Uterus (tissue), 4 donors: ENCODE results near the gene SIRPG. TPM values are rescaled to one million over a fixed set of nuclear protein-coding genes. Genes with fewer than 3 reads are reported as not detected.

ENCODE experiments used
- DNase-seq, 2 donors: peaks; one replicate each; pipeline ENCODE4 v3.0.0-alpha.2; 2019 to 2020
- H3K27ac ChIP-seq, 2 donors: fragments of 200-600 bp; sonication (generic); 1 replicate in 1 of 2; 2 replicates in 1 of 2; pipeline ENCODE4 v1.5.1; 2016 to 2018
- H3K27me3 ChIP-seq, 2 donors: fragments of 200-600 bp; sonication (generic); one replicate each; pipeline ENCODE4 v1.5.1; 2018 to 2019; ENCODE audit warnings: control low read depth in 1 of 2
- H3K36me3 ChIP-seq, 2 donors: fragments of 200-600 bp; sonication (generic); one replicate each; pipeline ENCODE4 v1.5.1; 2019; ENCODE audit warnings: control low read depth in 1 of 2
- H3K4me1 ChIP-seq, 2 donors: fragments of 200-600 bp; sonication (generic); one replicate each; pipeline ENCODE4 v1.5.1; 2018 to 2019; ENCODE audit warnings: control low read depth in 1 of 2
- H3K4me3 ChIP-seq, 2 donors: fragments of 200-600 bp; sonication (generic); 1 replicate in 1 of 2; 2 replicates in 1 of 2; pipeline ENCODE4 v1.5.1; 2018 to 2019; ENCODE audit warnings: mild to moderate bottlenecking in 1 of 2
- H3K9me3 ChIP-seq, 2 donors: fragments of 200-600 bp; sonication (generic); one replicate each; pipeline ENCODE4 v1.5.1; 2019; ENCODE audit warnings: control low read depth in 1 of 2
- CTCF ChIP-seq, 4 experiments: fragments of 200-600 bp in 2 of 4; fragments of 450-650 bp in 2 of 4; sonication (generic) in 2 of 4; IDR thresholded peaks; one replicate each; pipeline ENCODE4 v1.5.1; 2016 to 2019; ENCODE audit warnings: antibody characterized with exemption in 4 of 4, mild to moderate bottlenecking in 2 of 4, moderate library complexity in 1 of 4
- POLR2A ChIP-seq, 2 donors: fragments of 450-650 bp; IDR thresholded peaks; one replicate each; pipeline ENCODE4 v1.6.1; 2016; ENCODE audit warnings: antibody characterized with exemption in 2 of 2, mild to moderate bottlenecking in 1 of 2, moderate library complexity in 1 of 2
- intact Hi-C: fragments of 100-400 bp; cut with DNase I; formaldehyde crosslinking; loops from one replicate; pipeline ENCODE4 v1.15.1; 2023; ENCODE audit warnings: low total_unique reads
- total RNA-seq, 4 donors: library from RNA; depleted of rRNA in 3 of 4; stranded (reverse); fragments of >200 nt in 3 of 4; gene quantifications; one replicate each; pipeline versions ENCODE4 v1.1.0 to v1.2.4, GENCODE V29; 2014 to 2023
- donor health status: DM: yes; HTN: yes; CAD: no.

Gene SIRPG
- total RNA-seq, 4 donors from 2014 or later, result 0.28 TPM; not detected in 3

- intact Hi-C loops, result no loop called here
- H3K4me3 ChIP-seq, result no peak overlapping the region
- no peaks in the 10 kb centered on the region for H3K36me3 ChIP-seq
- H3K9me3 ChIP-seq, result no peaks in the 10 kb centered on the region
- DNase-seq, result no peak
- TF ChIP-seq POLR2A (IDR thresholded peaks at IDR 0.05) (no peak), CTCF (IDR thresholded peaks at IDR 0.05) (no peak)
- H3K27me3 ChIP-seq, result no peaks in the 10 kb centered on the region
- H3K4me1 ChIP-seq, result no peaks in the 10 kb centered on the region
- H3K27ac ChIP-seq, result no peak overlapping the region
Observed at GRCh38 chr20:1673424-1673823, 15.8 kb upstream of the SIRPG start.

- DNase-seq, result no peak
- H3K27me3 ChIP-seq, result no peaks in the 10 kb centered on the region
- H3K4me3 ChIP-seq, result no peak overlapping the region
- TF ChIP-seq POLR2A (IDR thresholded peaks at IDR 0.05), result no peak
- no peak for TF ChIP-seq CTCF (IDR thresholded peaks at IDR 0.05)
- H3K4me1 ChIP-seq, result no peaks in the 10 kb centered on the region
- no peaks in the 10 kb centered on the region for H3K36me3 ChIP-seq
- no peak overlapping the region for H3K27ac ChIP-seq
- intact Hi-C loops, result no loop called here
- no peaks in the 10 kb centered on the region for H3K9me3 ChIP-seq
Observed at GRCh38 chr20:1672728-1673127, 15.1 kb upstream of the SIRPG start.

DNA sequence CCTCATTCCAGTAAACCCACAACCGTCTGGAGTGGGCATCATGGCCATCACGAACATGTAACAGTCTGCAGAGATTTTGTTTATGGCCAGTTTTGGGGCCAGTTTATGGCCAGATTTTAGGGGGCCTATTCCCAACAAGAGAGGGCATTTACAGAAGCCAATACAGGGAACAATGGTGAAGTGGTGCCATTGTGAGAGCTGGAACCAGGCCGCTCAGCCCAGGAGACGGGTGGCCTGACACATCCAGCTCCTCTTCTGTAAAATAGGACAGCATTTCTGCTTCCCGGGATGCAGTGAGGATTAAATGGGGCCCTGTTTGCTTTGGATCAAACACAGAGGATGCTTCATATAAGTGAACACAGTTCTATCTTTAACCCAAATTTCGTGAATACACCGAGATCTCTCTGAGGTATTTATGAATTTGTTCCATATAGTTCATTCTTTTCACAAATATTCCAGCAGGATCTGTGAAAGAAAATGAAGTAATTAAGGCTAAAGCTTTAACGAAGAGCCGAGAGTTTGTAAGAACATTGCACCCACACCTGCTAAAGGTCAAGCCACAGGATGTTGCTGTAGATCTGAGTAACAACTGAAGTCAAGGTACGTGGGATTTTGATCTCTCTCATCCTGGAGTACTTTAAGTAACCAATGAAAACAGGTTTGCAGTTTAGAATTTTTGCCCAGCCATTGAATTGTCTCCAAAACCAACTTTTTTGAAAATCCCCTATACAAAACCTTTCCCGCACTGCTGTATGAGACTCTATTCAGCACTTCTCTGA, 14.5 kb upstream of the SIRPG start:
- H3K9me3 ChIP-seq, result no peaks in the 10 kb centered on the region
- no peaks in the 10 kb centered on the region for H3K36me3 ChIP-seq
- H3K4me3 ChIP-seq, result no peak overlapping the region
- intact Hi-C loops, result no loop called here
- H3K4me1 ChIP-seq, result no peaks in the 10 kb centered on the region
- no peak for TF ChIP-seq POLR2A (IDR thresholded peaks at IDR 0.05)
- no peak for TF ChIP-seq CTCF (IDR thresholded peaks at IDR 0.05)
- no peaks in the 10 kb centered on the region for H3K27me3 ChIP-seq
- no peak overlapping the region for H3K27ac ChIP-seq
- no peak for DNase-seq

- Histone ChIP-seq H3K4me3 (no peak overlapping the region), H3K27me3 (no peaks in the 10 kb centered on the region), H3K9me3 (no peaks in the 10 kb centered on the region), H3K4me1 (no peaks in the 10 kb centered on the region), H3K36me3 (no peaks in the 10 kb centered on the region), H3K27ac (no peak overlapping the region)
- intact Hi-C loops, result no loop called here
- DNase-seq, result no peak
- TF ChIP-seq CTCF (IDR thresholded peaks at IDR 0.05) (no peak), POLR2A (IDR thresholded peaks at IDR 0.05) (no peak)
Observed at GRCh38 chr20:1669304-1669703, 11.7 kb upstream of the SIRPG start.

GRCh38 chr20:1667502-1668085, 10.0 kb upstream of the SIRPG start:
- intact Hi-C loops, result no loop called here
- no peaks in the 10 kb centered on the region for H3K27me3 ChIP-seq
- H3K9me3 ChIP-seq, result no peaks in the 10 kb centered on the region
- no peaks in the 10 kb centered on the region for H3K36me3 ChIP-seq
- H3K27ac ChIP-seq, result no peak overlapping the region
- DNase-seq, result no peak
- H3K4me3 ChIP-seq, result no peak overlapping the region
- no peaks in the 10 kb centered on the region for H3K4me1 ChIP-seq
- TF ChIP-seq POLR2A (IDR thresholded peaks at IDR 0.05) (no peak), CTCF (IDR thresholded peaks at IDR 0.05) (no peak)
